Gastrocnemius medialis (tissue), 4 donors: Measurements from ENCODE around the gene TLE1.

Experiments used
- POLR2A ChIP-seq, 2 donors: fragments of 450-650 bp; IDR thresholded peaks; one replicate each; pipeline ENCODE4 v1.6.1; 2017; ENCODE audit warnings: antibody characterized with exemption in 2 of 2, mild to moderate bottlenecking in 2 of 2, moderate library complexity in 2 of 2
- TF ChIP-seq, protein P1 (sequence below), 5 experiments: fragments of 450-650 bp in 3 of 5; fragments of 200-600 bp in 2 of 5; sonication (generic) in 2 of 5; IDR thresholded peaks in 4 of 5; conservative IDR thresholded peaks in 1 of 5; 1 replicate in 4 of 5; 2 replicates in 1 of 5; pipeline ENCODE4 v1.5.1; 2016 to 2019; ENCODE audit warnings: antibody characterized with exemption in 5 of 5, mild to moderate bottlenecking in 3 of 5, moderate library complexity in 3 of 5

- TF ChIP-seq, protein P1, sequence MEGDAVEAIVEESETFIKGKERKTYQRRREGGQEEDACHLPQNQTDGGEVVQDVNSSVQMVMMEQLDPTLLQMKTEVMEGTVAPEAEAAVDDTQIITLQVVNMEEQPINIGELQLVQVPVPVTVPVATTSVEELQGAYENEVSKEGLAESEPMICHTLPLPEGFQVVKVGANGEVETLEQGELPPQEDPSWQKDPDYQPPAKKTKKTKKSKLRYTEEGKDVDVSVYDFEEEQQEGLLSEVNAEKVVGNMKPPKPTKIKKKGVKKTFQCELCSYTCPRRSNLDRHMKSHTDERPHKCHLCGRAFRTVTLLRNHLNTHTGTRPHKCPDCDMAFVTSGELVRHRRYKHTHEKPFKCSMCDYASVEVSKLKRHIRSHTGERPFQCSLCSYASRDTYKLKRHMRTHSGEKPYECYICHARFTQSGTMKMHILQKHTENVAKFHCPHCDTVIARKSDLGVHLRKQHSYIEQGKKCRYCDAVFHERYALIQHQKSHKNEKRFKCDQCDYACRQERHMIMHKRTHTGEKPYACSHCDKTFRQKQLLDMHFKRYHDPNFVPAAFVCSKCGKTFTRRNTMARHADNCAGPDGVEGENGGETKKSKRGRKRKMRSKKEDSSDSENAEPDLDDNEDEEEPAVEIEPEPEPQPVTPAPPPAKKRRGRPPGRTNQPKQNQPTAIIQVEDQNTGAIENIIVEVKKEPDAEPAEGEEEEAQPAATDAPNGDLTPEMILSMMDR (IDR thresholded peaks at IDR 0.05 in 4 of 5, conservative IDR thresholded peaks at IDR 0.05 in 1 of 5) = no peak
- no peak for TF ChIP-seq POLR2A (IDR thresholded peaks at IDR 0.05)
Observed at GRCh38 chr9:81559709-81560108, 129.6 kb downstream of the TLE1 start.
